Measurements from ENCODE around the gene PPFIA4. TPM values are rescaled to one million over a fixed set of nuclear protein-coding genes. Genes with fewer than 3 reads are reported as not detected.

Gene PPFIA4
- total RNA-seq, 1 experiment from 2014 or later: 12.1 TPM

DNA sequence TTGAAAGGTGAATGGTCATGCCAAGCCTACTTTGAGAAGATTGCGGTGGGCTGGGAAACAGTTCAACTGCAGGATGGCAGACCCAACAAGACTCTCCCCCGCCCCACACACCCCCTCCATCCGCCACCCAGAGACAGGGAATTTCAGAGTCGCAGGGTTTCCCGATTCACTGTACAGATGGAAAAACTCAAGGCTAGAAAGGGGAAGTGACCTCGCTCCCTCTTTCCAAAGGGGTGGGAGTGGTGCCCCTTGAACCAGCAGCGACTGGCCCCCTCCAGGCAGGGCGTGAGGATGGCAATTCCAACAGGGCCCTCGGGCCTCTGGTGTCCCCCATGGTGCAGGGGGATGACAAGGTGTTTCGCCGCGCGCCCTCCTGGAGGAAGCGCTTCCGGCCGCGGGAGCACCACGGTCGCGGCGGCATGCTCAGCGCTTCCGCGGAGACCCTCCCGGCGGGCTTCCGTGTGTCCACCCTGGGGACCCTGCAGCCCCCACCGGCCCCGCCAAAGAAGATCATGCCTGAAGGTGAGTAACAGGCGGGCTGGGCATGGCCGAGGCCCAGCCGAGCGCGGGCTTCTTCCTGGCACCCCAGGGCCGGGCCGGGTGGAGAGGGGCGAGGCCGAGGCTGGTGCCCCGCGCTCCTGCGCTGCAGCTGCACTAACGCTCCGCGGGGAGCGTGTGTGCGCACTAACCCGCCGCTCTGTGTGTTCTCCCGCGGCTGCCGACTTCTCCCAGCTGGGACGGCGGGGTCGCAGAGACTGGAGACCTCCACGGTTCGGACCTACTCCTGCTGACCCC lies 49.1 kb downstream of the PPFIA4 start:
- Histone ChIP-seq H3K27ac (ENCODE audit: low read length) (no peak overlapping the region), H3F3A (ENCODE audit: low read length, unreplicated experiment) (no peaks in the 10 kb centered on the region), H3K9me3 (ENCODE audit: low read length) (no peaks in the 10 kb centered on the region), H3K4me1 (ENCODE audit: insufficient read depth, low read length) (no peaks in the 10 kb centered on the region), H4K20me1 (ENCODE audit: low read length) (no peaks in the 10 kb centered on the region), H3K4me2 (ENCODE audit: low read length) (no peak overlapping the region), H3K4me3 (ENCODE audit: low read length) (no peak overlapping the region), H3K36me3 (ENCODE audit: low read depth, low read length) (no peaks in the 10 kb centered on the region), H2AFZ (ENCODE audit: low read length) (no peak overlapping the region), H3K9me2 (replicated peaks; ENCODE audit: low read length) (no peaks in the 10 kb centered on the region), H3K27me3 (ENCODE audit: low read length) (peaks cover 4% of the 10 kb centered on the region), H3K9ac (ENCODE audit: low read length) (no peak overlapping the region), H3K79me2 (ENCODE audit: low read length) (no peaks in the 10 kb centered on the region)
- BruUV-seq (replicated peaks): no TSS peak
- ATAC-seq (no peak), DNase-seq (no peak)
- ChIA-PET CTCF (no interaction called here), POLR2A (ENCODE audit: unreplicated experiment) (no interaction called here)
- intact Hi-C loops (cut with micrococcal nuclease): no loop called here
- TF ChIP-seq EZH2 (IDR thresholded peaks at IDR 0.05; ENCODE audit: low read length, unreplicated experiment) (no peak), EZH2phosphoT487 (IDR thresholded peaks at IDR 0.05; ENCODE audit: borderline replicate concordance, low read length) (no peak)
- TF ChIP-seq, protein P1, sequence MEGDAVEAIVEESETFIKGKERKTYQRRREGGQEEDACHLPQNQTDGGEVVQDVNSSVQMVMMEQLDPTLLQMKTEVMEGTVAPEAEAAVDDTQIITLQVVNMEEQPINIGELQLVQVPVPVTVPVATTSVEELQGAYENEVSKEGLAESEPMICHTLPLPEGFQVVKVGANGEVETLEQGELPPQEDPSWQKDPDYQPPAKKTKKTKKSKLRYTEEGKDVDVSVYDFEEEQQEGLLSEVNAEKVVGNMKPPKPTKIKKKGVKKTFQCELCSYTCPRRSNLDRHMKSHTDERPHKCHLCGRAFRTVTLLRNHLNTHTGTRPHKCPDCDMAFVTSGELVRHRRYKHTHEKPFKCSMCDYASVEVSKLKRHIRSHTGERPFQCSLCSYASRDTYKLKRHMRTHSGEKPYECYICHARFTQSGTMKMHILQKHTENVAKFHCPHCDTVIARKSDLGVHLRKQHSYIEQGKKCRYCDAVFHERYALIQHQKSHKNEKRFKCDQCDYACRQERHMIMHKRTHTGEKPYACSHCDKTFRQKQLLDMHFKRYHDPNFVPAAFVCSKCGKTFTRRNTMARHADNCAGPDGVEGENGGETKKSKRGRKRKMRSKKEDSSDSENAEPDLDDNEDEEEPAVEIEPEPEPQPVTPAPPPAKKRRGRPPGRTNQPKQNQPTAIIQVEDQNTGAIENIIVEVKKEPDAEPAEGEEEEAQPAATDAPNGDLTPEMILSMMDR (conservative IDR thresholded peaks at IDR 0.05; ENCODE audit: low read depth, low read length): no peak

DNA sequence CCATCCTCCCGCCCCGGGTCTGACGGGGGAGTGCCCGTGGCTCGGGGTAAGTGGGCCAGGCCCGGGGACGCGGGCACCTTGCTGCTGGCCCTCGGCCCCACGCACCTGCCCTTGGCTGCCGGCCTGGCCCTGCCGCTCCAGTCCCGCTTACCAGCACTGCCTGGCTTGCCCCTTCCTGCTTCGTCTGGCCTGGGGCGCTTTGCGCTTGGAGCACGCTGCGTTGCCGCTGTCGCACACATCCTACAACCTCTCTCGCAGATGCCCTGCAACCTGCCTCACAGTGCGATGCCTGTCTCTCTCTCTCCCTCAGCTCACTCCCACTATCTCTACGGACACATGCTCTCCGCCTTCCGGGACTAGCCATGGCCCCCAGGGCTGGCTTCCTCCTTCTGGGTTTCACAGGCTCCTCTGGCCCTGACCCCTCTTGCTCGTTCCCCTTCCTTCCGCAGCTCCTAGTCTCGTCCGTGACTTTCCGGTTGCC lies 49.8 kb downstream of the PPFIA4 start:
- TF ChIP-seq, protein P1 (conservative IDR thresholded peaks at IDR 0.05; ENCODE audit: low read depth, low read length): no peak
- TF ChIP-seq EZH2 (IDR thresholded peaks at IDR 0.05; ENCODE audit: low read length, unreplicated experiment): no peak
- TF ChIP-seq EZH2phosphoT487 (IDR thresholded peaks at IDR 0.05; ENCODE audit: borderline replicate concordance, low read length): no peak
- DNase-seq: no peak
- Histone ChIP-seq H3K9me3 (ENCODE audit: low read length) (no peaks in the 10 kb centered on the region), H3K4me2 (ENCODE audit: low read length) (no peak overlapping the region), H3K79me2 (ENCODE audit: low read length) (no peaks in the 10 kb centered on the region), H3K27me3 (ENCODE audit: low read length) (peaks cover 9% of the 10 kb centered on the region), H3K4me1 (ENCODE audit: insufficient read depth, low read length) (no peaks in the 10 kb centered on the region), H3K9ac (ENCODE audit: low read length) (no peak overlapping the region), H3K36me3 (ENCODE audit: low read depth, low read length) (no peaks in the 10 kb centered on the region), H3F3A (ENCODE audit: low read length, unreplicated experiment) (no peaks in the 10 kb centered on the region), H3K9me2 (replicated peaks; ENCODE audit: low read length) (no peaks in the 10 kb centered on the region), H3K4me3 (ENCODE audit: low read length) (no peak overlapping the region), H3K27ac (ENCODE audit: low read length) (no peak overlapping the region), H4K20me1 (ENCODE audit: low read length) (no peaks in the 10 kb centered on the region), H2AFZ (ENCODE audit: low read length) (no peak overlapping the region)
- no peak for ATAC-seq
- intact Hi-C loops (cut with micrococcal nuclease): no loop called here
- POLR2A ChIA-PET (ENCODE audit: unreplicated experiment): no interaction called here
- CTCF ChIA-PET: no interaction called here
- no TSS peak for BruUV-seq (replicated peaks)

DNA sequence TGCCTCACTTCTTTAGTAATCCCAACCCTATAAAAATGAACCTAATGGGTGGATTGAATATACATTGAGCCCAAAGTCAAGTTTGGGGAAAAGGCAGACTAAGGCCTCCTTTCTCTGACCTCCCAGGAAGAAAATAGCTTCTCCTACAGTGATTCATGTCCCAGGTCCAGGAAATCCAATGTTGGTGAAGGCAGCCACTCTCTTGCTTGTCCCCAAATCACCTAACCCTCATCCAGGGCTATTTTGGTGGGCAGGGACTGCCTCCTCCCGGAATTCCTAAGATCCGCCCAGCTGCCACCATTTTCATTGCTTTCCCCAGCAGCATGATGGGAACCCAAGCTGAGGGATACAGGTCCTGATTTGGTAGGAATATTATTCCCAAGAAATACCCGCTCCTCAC lies 51.1 kb downstream of the PPFIA4 start:
- POLR2A ChIA-PET (ENCODE audit: unreplicated experiment): no interaction called here

More for the DNA sequence above, 51.1 kb downstream of the PPFIA4 start:
- H3K9me3 ChIP-seq (ENCODE audit: low read length): no peaks in the 10 kb centered on the region
- peaks cover 14% of the 10 kb centered on the region for H3K27me3 ChIP-seq (ENCODE audit: low read length)
- no peaks in the 10 kb centered on the region for H3K79me2 ChIP-seq (ENCODE audit: low read length)
- no peak overlapping the region for H3K4me2 ChIP-seq (ENCODE audit: low read length)
- no peak overlapping the region for H2AFZ ChIP-seq (ENCODE audit: low read length)
- TF ChIP-seq EZH2 (IDR thresholded peaks at IDR 0.05; ENCODE audit: low read length, unreplicated experiment) (no peak), EZH2phosphoT487 (IDR thresholded peaks at IDR 0.05; ENCODE audit: borderline replicate concordance, low read length) (no peak)
- TF ChIP-seq, protein P1 (conservative IDR thresholded peaks at IDR 0.05; ENCODE audit: low read depth, low read length): no peak
- intact Hi-C loops (cut with micrococcal nuclease): no loop called here
- H3K36me3 ChIP-seq (ENCODE audit: low read depth, low read length): no peaks in the 10 kb centered on the region
- no peaks in the 10 kb centered on the region for H3F3A ChIP-seq (ENCODE audit: low read length, unreplicated experiment)
- BruUV-seq (replicated peaks): no TSS peak
- H3K27ac ChIP-seq (ENCODE audit: low read length): no peak overlapping the region
- no peak overlapping the region for H3K9ac ChIP-seq (ENCODE audit: low read length)
- H3K9me2 ChIP-seq (replicated peaks; ENCODE audit: low read length): no peaks in the 10 kb centered on the region
- no peak overlapping the region for H3K4me3 ChIP-seq (ENCODE audit: low read length)
- no peaks in the 10 kb centered on the region for H4K20me1 ChIP-seq (ENCODE audit: low read length)
- DNase-seq (no peak), ATAC-seq (no peak)
- no peaks in the 10 kb centered on the region for H3K4me1 ChIP-seq (ENCODE audit: insufficient read depth, low read length)
- CTCF ChIA-PET: interaction anchor here (0.5 kb wide), 1 partner anchor 41 kb away, joined by 7 read pairs; no protein-coding TSS in a partner anchor

Data from PC-3 (cell line).